ENCODE measurements around the gene NOC2L. TPM values are rescaled to one million over a fixed set of nuclear protein-coding genes. Genes with fewer than 3 reads are reported as not detected.
A peak's percentile ranks its signal among the peaks of the same experiment; 100 is the strongest.

The NOC2L gene
- polyA plus RNA-seq, 1 donor (not counting 4 experiments of a cell fraction or from before 2014, with no cell fraction given) = 51.8 TPM

DNA sequence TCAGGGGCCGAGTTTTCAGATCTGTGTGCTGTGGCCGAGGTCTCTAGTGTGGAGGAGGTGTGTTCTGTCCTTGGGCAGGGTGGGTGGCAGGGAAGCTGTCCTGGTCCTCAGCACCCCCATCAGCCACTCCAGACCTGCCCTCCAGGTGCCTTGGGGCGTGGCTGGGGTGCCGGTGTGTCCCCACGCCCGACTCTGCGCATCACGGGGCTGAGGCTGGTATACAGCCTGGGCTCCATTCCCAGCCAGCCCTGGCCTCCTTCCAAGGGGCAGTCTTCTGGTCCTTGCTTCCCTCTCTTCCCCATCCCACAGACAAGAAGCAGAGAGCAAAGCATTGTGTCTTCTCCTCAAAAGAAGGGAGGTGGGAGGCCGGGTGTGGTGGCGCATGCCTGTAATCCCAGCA, 31.3 kb downstream of the NOC2L start:
- H2AFZ ChIP-seq (ENCODE audit: control insufficient read depth, low read length) = no peak overlapping the region
- H3K4me3 ChIP-seq (ENCODE audit: control insufficient read depth in 2 of 3, extremely low read depth in 1 of 3, insufficient read depth in 2 of 3, low read depth in 1 of 3, low read length in 3 of 3) = no peak overlapping the region
- no peaks in the 10 kb centered on the region for H3K79me2 ChIP-seq (ENCODE audit: control insufficient read depth, insufficient read depth, low read length)
- no peaks in the 10 kb centered on the region for H3K36me3 ChIP-seq (ENCODE audit: control insufficient read depth in 2 of 2, extremely low read depth in 1 of 2, insufficient read depth in 2 of 2, low read length in 2 of 2)
- no peak overlapping the region for H3K9ac ChIP-seq (ENCODE audit: control insufficient read depth, extremely low read depth, insufficient read depth, low read length)
- no peak for DNase-seq (ENCODE audit: low read depth, low spot score)
- peaks cover 7% of the 10 kb centered on the region for H4K20me1 ChIP-seq (ENCODE audit: control insufficient read depth, extremely low read depth, insufficient read depth, low read length)
- TF ChIP-seq EZH2 (IDR thresholded peaks at IDR 0.05; ENCODE audit: low read length) = peak; percentile 36
- TF ChIP-seq, protein P1, sequence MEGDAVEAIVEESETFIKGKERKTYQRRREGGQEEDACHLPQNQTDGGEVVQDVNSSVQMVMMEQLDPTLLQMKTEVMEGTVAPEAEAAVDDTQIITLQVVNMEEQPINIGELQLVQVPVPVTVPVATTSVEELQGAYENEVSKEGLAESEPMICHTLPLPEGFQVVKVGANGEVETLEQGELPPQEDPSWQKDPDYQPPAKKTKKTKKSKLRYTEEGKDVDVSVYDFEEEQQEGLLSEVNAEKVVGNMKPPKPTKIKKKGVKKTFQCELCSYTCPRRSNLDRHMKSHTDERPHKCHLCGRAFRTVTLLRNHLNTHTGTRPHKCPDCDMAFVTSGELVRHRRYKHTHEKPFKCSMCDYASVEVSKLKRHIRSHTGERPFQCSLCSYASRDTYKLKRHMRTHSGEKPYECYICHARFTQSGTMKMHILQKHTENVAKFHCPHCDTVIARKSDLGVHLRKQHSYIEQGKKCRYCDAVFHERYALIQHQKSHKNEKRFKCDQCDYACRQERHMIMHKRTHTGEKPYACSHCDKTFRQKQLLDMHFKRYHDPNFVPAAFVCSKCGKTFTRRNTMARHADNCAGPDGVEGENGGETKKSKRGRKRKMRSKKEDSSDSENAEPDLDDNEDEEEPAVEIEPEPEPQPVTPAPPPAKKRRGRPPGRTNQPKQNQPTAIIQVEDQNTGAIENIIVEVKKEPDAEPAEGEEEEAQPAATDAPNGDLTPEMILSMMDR (optimal IDR thresholded peaks at IDR 0.05 in 1 of 3, IDR thresholded peaks at IDR 0.05 in 1 of 3, conservative IDR thresholded peaks at IDR 0.05 in 1 of 3; ENCODE audit: extremely low read depth in 1 of 3, insufficient read depth in 2 of 3, low read length in 3 of 3) = no peak
- H3K9me1 ChIP-seq (ENCODE audit: control insufficient read depth, extremely low read depth, insufficient read depth, low read length) = no peaks in the 10 kb centered on the region
- H3K4me2 ChIP-seq (ENCODE audit: control insufficient read depth, extremely low read depth, insufficient read depth, low read depth, low read length) = no peak overlapping the region
- peaks cover 3% of the 10 kb centered on the region for H3K4me1 ChIP-seq (ENCODE audit: control insufficient read depth, extremely low read depth, insufficient read depth, low read length)
- dilution Hi-C loops (cut with MboI; ENCODE audit: extremely low pct_ligation_motif_present, low sequenced_read_pairs) = no loop called here
- no peaks in the 10 kb centered on the region for H3K9me3 ChIP-seq (ENCODE audit: control insufficient read depth, low read depth, low read length)
- FAIRE-seq = no peak
- H3K27ac ChIP-seq (ENCODE audit: control insufficient read depth, insufficient read depth, low read length) = no peak overlapping the region
- peaks cover 94% of the 10 kb centered on the region for H3K27me3 ChIP-seq (ENCODE audit: control insufficient read depth, extremely low read depth, insufficient read depth, low read length)

DNA sequence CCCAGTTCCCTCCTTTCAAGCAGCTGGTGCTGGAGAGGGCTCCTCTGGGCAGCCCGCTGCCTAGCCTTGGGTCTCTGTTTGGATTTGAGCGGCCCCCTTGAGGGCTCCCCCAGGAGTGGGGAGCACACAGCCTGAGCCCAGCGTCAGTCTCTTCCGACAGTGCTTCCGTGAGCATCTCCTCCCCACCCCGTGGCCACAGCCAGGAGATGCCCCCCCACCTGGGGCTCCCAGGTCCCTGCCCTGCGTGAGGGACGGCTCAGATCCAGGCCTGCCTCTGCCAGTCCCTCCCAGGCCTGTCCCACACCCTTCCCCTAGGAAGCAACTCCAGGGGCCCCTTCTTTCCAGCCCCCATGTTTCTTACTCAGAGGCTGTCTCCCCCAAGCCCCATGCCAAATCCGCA, 31.8 kb downstream of the NOC2L start:
- H3K9ac ChIP-seq (ENCODE audit: control insufficient read depth, extremely low read depth, insufficient read depth, low read length) = no peak overlapping the region
- H3K36me3 ChIP-seq (ENCODE audit: control insufficient read depth in 2 of 2, extremely low read depth in 1 of 2, insufficient read depth in 2 of 2, low read length in 2 of 2) = no peaks in the 10 kb centered on the region
- H3K79me2 ChIP-seq (ENCODE audit: control insufficient read depth, insufficient read depth, low read length) = no peaks in the 10 kb centered on the region
- H3K9me3 ChIP-seq (ENCODE audit: control insufficient read depth, low read depth, low read length) = no peaks in the 10 kb centered on the region
- peaks cover 3% of the 10 kb centered on the region for H3K4me1 ChIP-seq (ENCODE audit: control insufficient read depth, extremely low read depth, insufficient read depth, low read length)
- H3K4me3 ChIP-seq (ENCODE audit: control insufficient read depth in 2 of 3, extremely low read depth in 1 of 3, insufficient read depth in 2 of 3, low read depth in 1 of 3, low read length in 3 of 3) = no peak overlapping the region
- H3K9me1 ChIP-seq (ENCODE audit: control insufficient read depth, extremely low read depth, insufficient read depth, low read length) = no peaks in the 10 kb centered on the region
- peaks cover 94% of the 10 kb centered on the region for H3K27me3 ChIP-seq (ENCODE audit: control insufficient read depth, extremely low read depth, insufficient read depth, low read length)
- no peak overlapping the region for H2AFZ ChIP-seq (ENCODE audit: control insufficient read depth, low read length)
- DNase-seq (ENCODE audit: low read depth, low spot score) (no peak), FAIRE-seq (no peak)
- H3K4me2 ChIP-seq (ENCODE audit: control insufficient read depth, extremely low read depth, insufficient read depth, low read depth, low read length) = no peak overlapping the region
- dilution Hi-C loops (cut with MboI; ENCODE audit: extremely low pct_ligation_motif_present, low sequenced_read_pairs) = no loop called here
- TF ChIP-seq, protein P1 (optimal IDR thresholded peaks at IDR 0.05 in 1 of 3, IDR thresholded peaks at IDR 0.05 in 1 of 3, conservative IDR thresholded peaks at IDR 0.05 in 1 of 3; ENCODE audit: extremely low read depth in 1 of 3, insufficient read depth in 2 of 3, low read length in 3 of 3) = no peak
- TF ChIP-seq EZH2 (IDR thresholded peaks at IDR 0.05; ENCODE audit: low read length) = no peak
- H3K27ac ChIP-seq (ENCODE audit: control insufficient read depth, insufficient read depth, low read length) = no peak overlapping the region
- H4K20me1 ChIP-seq (ENCODE audit: control insufficient read depth, extremely low read depth, insufficient read depth, low read length) = peaks cover 7% of the 10 kb centered on the region

All from keratinocyte (primary cell).